Measurements from ENCODE around the gene FAM25G.

FAM25G gene

DNA sequence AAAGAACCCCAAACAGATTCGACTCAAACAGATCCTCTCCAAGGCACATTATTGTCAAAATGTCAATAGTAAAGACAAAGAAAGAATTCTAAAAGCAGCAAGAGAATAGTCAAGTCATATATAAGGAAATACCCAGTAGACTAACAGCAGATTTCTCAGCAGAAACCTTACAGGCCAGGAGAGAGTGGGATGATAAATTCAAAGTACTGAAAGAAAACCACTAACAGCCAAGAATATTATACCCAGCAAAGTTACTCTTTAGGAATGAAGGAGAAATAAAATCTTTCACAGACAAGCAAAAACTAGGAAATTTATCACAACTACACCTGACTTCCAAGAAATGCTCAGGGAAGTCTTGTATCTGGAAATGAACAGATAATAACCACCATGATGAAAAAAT lies 45.8 kb downstream of the FAM25G start:
- DNase-seq: no peak

DNA sequence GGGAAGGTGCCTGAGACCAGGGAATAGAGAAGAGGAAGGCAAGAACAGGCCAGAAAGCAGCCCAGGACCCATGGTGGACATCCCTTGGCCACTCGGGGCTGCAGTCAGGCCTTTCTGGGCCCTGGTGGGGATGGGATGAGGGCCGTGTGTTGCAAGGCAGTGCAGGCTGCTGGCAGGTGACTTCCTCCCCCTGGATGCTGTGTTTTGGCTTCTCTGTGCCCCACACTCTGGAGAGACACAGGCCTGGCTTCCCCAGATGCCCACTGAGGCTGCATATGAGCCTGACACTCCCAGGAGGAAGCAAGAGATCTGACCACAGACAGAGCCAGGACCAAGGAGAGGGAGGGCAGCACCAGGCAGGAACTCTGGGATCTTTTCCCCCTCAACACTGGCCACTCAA lies 47.5 kb downstream of the FAM25G start:
- DNase-seq: no peak

DNA sequence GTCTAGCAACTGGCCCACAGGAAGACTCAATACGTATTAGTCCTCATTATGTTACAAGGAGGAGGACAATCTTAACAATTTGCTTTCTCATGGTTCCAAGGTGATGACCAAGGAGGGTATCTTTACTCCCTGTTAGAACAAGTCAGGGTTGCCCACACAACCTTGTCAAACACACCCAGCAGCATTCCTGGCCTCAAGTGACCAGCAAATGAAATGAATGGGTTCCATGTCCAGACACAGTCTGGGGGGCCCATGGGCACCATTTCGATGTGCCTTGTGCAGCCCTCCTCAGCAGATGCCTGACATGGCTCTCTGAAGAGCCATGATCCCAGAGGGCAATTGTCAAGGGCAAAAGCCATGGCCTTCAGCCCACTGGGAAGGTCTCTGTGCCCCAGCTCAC lies 48.4 kb downstream of the FAM25G start:
- no peak for DNase-seq

DNA sequence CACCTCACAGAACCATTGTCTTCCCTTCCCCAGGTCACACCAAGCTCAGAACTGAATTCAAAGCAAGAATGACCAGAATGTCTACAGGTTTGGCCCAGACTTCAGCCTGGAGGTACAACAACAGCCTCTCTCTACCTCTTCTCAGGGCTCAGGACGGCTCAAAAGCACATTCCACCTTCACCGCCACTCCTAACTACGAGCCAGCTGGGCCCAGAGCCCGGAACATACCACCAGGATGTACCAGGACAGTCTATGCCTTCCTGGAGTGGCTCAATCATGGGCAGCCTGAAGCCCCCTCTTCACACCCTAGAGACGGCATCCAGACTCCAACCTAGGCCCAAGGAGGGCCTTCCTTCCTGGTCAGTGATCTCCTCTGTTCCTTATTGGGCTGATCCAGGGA lies 49.1 kb downstream of the FAM25G start:
- no peak for DNase-seq

DNA sequence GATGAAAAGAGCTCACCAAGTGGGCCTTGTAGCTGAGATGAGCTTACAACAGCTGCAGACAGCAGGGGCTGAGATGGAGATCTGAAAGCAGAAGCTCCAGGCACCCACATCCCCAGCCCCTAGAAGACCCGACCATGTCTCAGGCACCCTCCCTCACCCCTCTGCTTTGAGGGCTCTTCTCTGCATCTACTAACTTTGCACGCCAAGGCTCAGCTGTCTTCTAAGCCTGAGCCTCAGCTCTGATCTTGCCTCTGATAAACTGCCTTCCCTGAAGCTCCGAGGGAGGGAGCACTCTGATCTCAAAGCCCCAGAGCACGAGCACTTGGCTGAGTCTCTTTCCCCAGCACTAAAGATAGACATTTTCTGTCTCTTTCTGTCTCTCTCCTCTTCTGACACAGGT lies 49.6 kb downstream of the FAM25G start:
- DNase-seq: no peak

DNA sequence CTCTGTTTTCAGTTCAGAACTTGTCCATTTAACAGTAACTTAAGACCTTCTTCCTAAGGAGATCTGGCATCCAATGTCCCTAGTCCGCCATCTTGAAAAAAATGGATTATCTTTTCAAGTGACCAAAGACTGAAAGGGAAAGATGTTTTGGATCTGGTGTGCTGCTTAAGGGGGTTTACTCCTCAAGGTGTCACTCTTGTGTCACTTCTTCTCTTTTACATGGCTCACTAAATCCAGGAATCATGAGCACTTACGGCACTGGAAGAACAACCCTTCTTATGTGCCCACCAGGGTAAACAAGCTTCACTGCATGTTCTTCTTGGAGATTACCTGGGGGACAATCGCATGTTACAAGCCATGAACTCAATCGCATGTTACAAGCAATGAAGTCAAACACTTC lies 51.3 kb downstream of the FAM25G start:
- DNase-seq: no peak

DNA sequence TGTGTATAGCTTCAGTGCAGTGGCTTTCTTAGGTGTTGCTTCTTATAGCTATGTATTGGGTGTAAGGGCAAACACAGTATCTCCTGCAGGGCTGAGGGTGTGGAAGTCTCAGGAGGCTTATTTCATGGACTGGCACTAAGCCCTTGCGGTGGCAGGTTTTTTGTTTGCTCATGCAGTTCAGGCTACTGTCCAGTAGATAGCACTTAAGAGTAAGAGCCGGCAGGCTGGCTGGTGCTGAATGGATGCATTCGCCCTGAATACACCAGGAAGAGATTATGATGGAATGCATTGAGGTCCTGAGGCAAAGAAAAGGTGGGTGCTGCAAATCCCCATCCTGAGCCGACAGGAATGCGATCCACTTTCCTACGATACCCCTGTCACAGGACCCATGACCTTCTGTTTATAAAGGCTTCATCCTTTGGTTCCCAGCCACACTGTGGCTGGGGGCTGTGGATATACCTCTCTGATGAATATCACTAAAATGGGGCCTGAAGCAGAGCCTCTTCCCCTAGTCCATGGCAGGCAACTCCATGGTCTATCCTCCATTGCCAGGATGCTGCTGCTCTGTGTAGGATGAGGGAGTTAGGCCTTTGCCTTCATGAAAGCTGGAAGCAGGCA lies 52.5 kb downstream of the FAM25G start:
- peak; percentile 2 for DNase-seq

Data from NCI-H187 treated with DMSO at 0.1 percent for 48 hours (cell line).